Suprapubic skin (tissue), 4 donors: ENCODE data around the gene MATCAP1.

Experiments
- CTCF ChIP-seq, 2 donors: fragments of 200-600 bp in 1 of 2; fragments of 450-650 bp in 1 of 2; sonication (generic) in 1 of 2; IDR thresholded peaks; one replicate each; pipeline ENCODE4 v1.5.1; 2016 to 2019; ENCODE audit warnings: antibody characterized with exemption in 2 of 2, mild to moderate bottlenecking in 1 of 2, moderate library complexity in 1 of 2
- POLR2A ChIP-seq, 2 donors: fragments of 450-650 bp; IDR thresholded peaks; one replicate each; pipeline ENCODE4 v1.6.1; 2017; ENCODE audit warnings: antibody characterized with exemption in 2 of 2, mild to moderate bottlenecking in 2 of 2, moderate library complexity in 2 of 2
- POLR2AphosphoS5 ChIP-seq, 3 donors: sonication (generic); formaldehyde crosslinking; IDR thresholded peaks; one replicate each; pipeline ENCODE4 v1.6.1; 2017; ENCODE audit warnings: antibody characterized with exemption in 3 of 3

GRCh38 chr16:67227567-67227921 is 43.8 kb upstream of the MATCAP1 start:
- TF ChIP-seq CTCF (IDR thresholded peaks at IDR 0.05): no peak
- TF ChIP-seq POLR2AphosphoS5 (IDR thresholded peaks at IDR 0.05): no peak
- no peak for TF ChIP-seq POLR2A (IDR thresholded peaks at IDR 0.05)
